ENCODE data around the gene POU3F4. TPM values are rescaled to one million over a fixed set of nuclear protein-coding genes. Genes with fewer than 3 reads are reported as not detected.

POU3F4 gene
- total and polyA plus RNA-seq, 2 of the 4 experiments (the other 2 are of a cell fraction): not detected

- POLR2A ChIA-PET (ENCODE audit: unreplicated experiment): no interaction called here
- Histone ChIP-seq H3K56ac (ENCODE audit: extremely low read depth, insufficient read depth, low read length) (no peak overlapping the region), H3K4me3 (ENCODE audit: insufficient read depth, low read depth, low read length) (no peak overlapping the region), H3K4ac (ENCODE audit: low read depth, low read length) (no peak overlapping the region), H3K9me3 (ENCODE audit: control insufficient read depth, insufficient read depth, low read length) (no peaks in the 10 kb centered on the region; the same call in 1 of the 2 replicates), H4K8ac (ENCODE audit: low read depth in 2 of 2, low read length in 2 of 2) (no peak overlapping the region), H2BK5ac (ENCODE audit: low read depth, low read length, poor library complexity, severe bottlenecking) (no peak overlapping the region), H3K9me1 (ENCODE audit: insufficient read depth, low read length) (no peaks in the 10 kb centered on the region), H3K4me2 (ENCODE audit: low read depth, low read length) (no peak overlapping the region; the same call in 1 of the 2 replicates), H4K20me1 (ENCODE audit: insufficient read depth, low read length) (no peaks in the 10 kb centered on the region), H3K27ac (ENCODE audit: insufficient read depth, low read length) (no peak overlapping the region), H3K4me1 (ENCODE audit: control insufficient read depth, insufficient read depth, low read length) (no peaks in the 10 kb centered on the region), H3K18ac (ENCODE audit: low read depth, low read length) (no peak overlapping the region), H2BK20ac (ENCODE audit: low read depth, low read length) (no peak overlapping the region), H2AFZ (replicated peaks; ENCODE audit: low read length, poor library complexity) (no peak overlapping the region), H2BK15ac (ENCODE audit: low read depth, low read length) (no peak overlapping the region), H3K9ac (ENCODE audit: low read depth, low read length) (no peak overlapping the region), H2AK5ac (ENCODE audit: low read depth, low read length) (no peak overlapping the region), H3K27me3 (ENCODE audit: control insufficient read depth, insufficient read depth, low read length) (peaks cover 2% of the 10 kb centered on the region; the same call in 1 of the 2 replicates), H4K5ac (ENCODE audit: low read depth, low read length) (no peak overlapping the region), H3K23ac (ENCODE audit: low read depth, low read length) (no peak overlapping the region), H2BK120ac (ENCODE audit: low read depth, low read length) (no peak overlapping the region), H3K14ac (replicated peaks; ENCODE audit: low read depth, low read length) (no peak overlapping the region), H2AK9ac (replicated peaks; ENCODE audit: low read depth, low read length, poor library complexity) (no peak overlapping the region), H4K91ac (ENCODE audit: insufficient read depth, low read depth, low read length) (no peak overlapping the region), H3K79me1 (ENCODE audit: low read depth in 1 of 2, low read length in 2 of 2) (no peaks in the 10 kb centered on the region), H3K36me3 (ENCODE audit: control insufficient read depth, insufficient read depth, low read length) (no peaks in the 10 kb centered on the region)
- BruUV-seq (replicated peaks): no TSS peak
- CTCF ChIA-PET: no interaction called here
- dilution Hi-C loops (cut with HindIII; ENCODE audit: low sequenced_read_pairs, unreplicated experiment): no loop called here
- TF ChIP-seq MXI1 (IDR thresholded peaks at IDR 0.05; ENCODE audit: borderline replicate concordance, low read depth, low read length) (no peak), RAD21 (IDR thresholded peaks at IDR 0.05; ENCODE audit: low read length) (no peak), RCOR1 (IDR thresholded peaks at IDR 0.05; ENCODE audit: insufficient replicate concordance, low read length) (no peak), RFX5 (IDR thresholded peaks at IDR 0.05; ENCODE audit: low read depth, low read length) (no peak), CEBPB (IDR thresholded peaks at IDR 0.05; ENCODE audit: low read depth, low read length) (no peak), NFE2L2 (IDR thresholded peaks at IDR 0.05; ENCODE audit: low read depth, low read length) (no peak), USF2 (IDR thresholded peaks at IDR 0.05; ENCODE audit: low read depth, low read length) (no peak), POLR2A (IDR thresholded peaks at IDR 0.05; ENCODE audit: low read depth, low read length) (no peak), CTCF (conservative IDR thresholded peaks at IDR 0.05; ENCODE audit: low read depth, low read length) (no peak), CHD1 (IDR thresholded peaks at IDR 0.05; ENCODE audit: low read depth, low read length) (no peak), MAFK (IDR thresholded peaks at IDR 0.05; ENCODE audit: low read depth, low read length) (no peak), ELK1 (IDR thresholded peaks at IDR 0.05; ENCODE audit: borderline replicate concordance, low read depth, low read length) (no peak), MAZ (IDR thresholded peaks at IDR 0.05; ENCODE audit: borderline replicate concordance, low read depth, low read length) (no peak), BHLHE40 (IDR thresholded peaks at IDR 0.05; ENCODE audit: low read depth, low read length) (no peak), SMC3 (IDR thresholded peaks at IDR 0.05; ENCODE audit: low read depth, low read length) (no peak), FOS (IDR thresholded peaks at IDR 0.05; ENCODE audit: low read depth, low read length) (no peak)
- DNase-seq (no peak), ATAC-seq (ENCODE audit: low read depth) (no peak)
- intact Hi-C loops (cut with micrococcal nuclease): no loop called here
- 30% methylated on average over 16 of the region's 16 CpGs; no CpG with 5 or more reads in 1 of the 2 experiments for WGBS, 2 experiments (ENCODE audit: extremely low coverage in 2 of 2, insufficient read length in 1 of 2)
- in situ Hi-C loops (cut with MboI; ENCODE audit: low sequenced_read_pairs): no loop called here
These were observed 1.2 kb downstream of the POU3F4 start for GRCh38 chrX:83509254-83509801.

Data from IMR-90 (cell line).